ENCODE measurements around the gene ZFAND3. TPM values are rescaled to one million over a fixed set of nuclear protein-coding genes. Genes with fewer than 3 reads are reported as not detected.
A peak's percentile ranks its signal among the peaks of the same experiment; 100 is the strongest.

The ZFAND3 gene
- total and polyA plus RNA-seq, 2 of the 4 experiments (the other 2 are of a cell fraction) = 10.9 to 26.7 TPM

GRCh38 chr6:38080360-38080759 is 260.8 kb downstream of the ZFAND3 start:
- BruUV-seq (replicated peaks) = no TSS peak
- ChIA-PET POLR2A (ENCODE audit: unreplicated experiment) (no interaction called here), CTCF (interaction anchor here (0.6 kb wide), 1 partner anchor 111 kb away, joined by 12 read pairs; no protein-coding TSS in a partner anchor)
- Histone ChIP-seq H2AK9ac (replicated peaks; ENCODE audit: low read depth, low read length, poor library complexity) (no peak overlapping the region), H2BK20ac (ENCODE audit: low read depth, low read length) (no peak overlapping the region), H4K91ac (ENCODE audit: insufficient read depth, low read depth, low read length) (no peak overlapping the region), H3K9me1 (ENCODE audit: insufficient read depth, low read length) (peaks cover 20% of the 10 kb centered on the region), H4K8ac (ENCODE audit: low read depth in 2 of 2, low read length in 2 of 2) (peak overlapping the region in 1 of 2 experiments; percentile 30; a peak in 1 of 4 replicates), H2BK120ac (ENCODE audit: low read depth, low read length) (no peak overlapping the region), H3K79me1 (ENCODE audit: low read depth in 1 of 2, low read length in 2 of 2) (peaks cover 39 to 60% of the 10 kb centered on the region in 2 experiments), H3K14ac (replicated peaks; ENCODE audit: low read depth, low read length) (0 out of 2 replicates have a peak overlapping the region, but pooled peaks have one; percentile 34), H2AK5ac (ENCODE audit: low read depth, low read length) (no peak overlapping the region), H3K27me3 (ENCODE audit: control insufficient read depth, insufficient read depth, low read length) (no peaks in the 10 kb centered on the region), H4K5ac (ENCODE audit: low read depth, low read length) (no peak overlapping the region), H3K36me3 (ENCODE audit: control insufficient read depth, insufficient read depth, low read length) (peaks cover 5% of the 10 kb centered on the region), H3K9ac (ENCODE audit: low read depth, low read length) (no peak overlapping the region), H3K4me1 (ENCODE audit: control insufficient read depth, insufficient read depth, low read length) (peaks cover 5% of the 10 kb centered on the region), H3K4ac (ENCODE audit: low read depth, low read length) (no peak overlapping the region), H2BK5ac (ENCODE audit: low read depth, low read length, poor library complexity, severe bottlenecking) (peak overlapping the region; percentile 73), H3K4me2 (ENCODE audit: low read depth, low read length) (peak overlapping the region; percentile 44), H3K56ac (ENCODE audit: extremely low read depth, insufficient read depth, low read length) (no peak overlapping the region), H3K18ac (ENCODE audit: low read depth, low read length) (peak overlapping the region; percentile 46; the same call in 1 of the 2 replicates), H3K23ac (ENCODE audit: low read depth, low read length) (no peak overlapping the region; the same call in 1 of the 2 replicates), H4K20me1 (ENCODE audit: insufficient read depth, low read length) (peaks cover 42% of the 10 kb centered on the region; the same call in 1 of the 2 replicates), H3K9me3 (ENCODE audit: control insufficient read depth, insufficient read depth, low read length) (no peaks in the 10 kb centered on the region), H3K4me3 (ENCODE audit: insufficient read depth, low read depth, low read length) (no peak overlapping the region), H3K27ac (ENCODE audit: insufficient read depth, low read length) (peak overlapping the region; percentile 8; the same call in 1 of the 2 replicates), H2AFZ (replicated peaks; ENCODE audit: low read length, poor library complexity) (no peak overlapping the region), H2BK15ac (ENCODE audit: low read depth, low read length) (no peak overlapping the region)
- ATAC-seq (ENCODE audit: low read depth) = peak; percentile 45
- in situ Hi-C loops (cut with MboI; ENCODE audit: low sequenced_read_pairs) = no loop called here
- DNase-seq = peak; percentile 63
- no CpG with 5 or more reads among the region's 3 CpGs for WGBS, 2 experiments (ENCODE audit: extremely low coverage in 2 of 2, insufficient read length in 1 of 2)
- TF ChIP-seq CHD1 (IDR thresholded peaks at IDR 0.05; ENCODE audit: low read depth, low read length) (no peak), MAZ (IDR thresholded peaks at IDR 0.05; ENCODE audit: borderline replicate concordance, low read depth, low read length) (no peak), BHLHE40 (IDR thresholded peaks at IDR 0.05; ENCODE audit: low read depth, low read length) (no peak), RAD21 (IDR thresholded peaks at IDR 0.05; ENCODE audit: low read length) (no peak), FOS (IDR thresholded peaks at IDR 0.05; ENCODE audit: low read depth, low read length) (no peak), RCOR1 (IDR thresholded peaks at IDR 0.05; ENCODE audit: insufficient replicate concordance, low read length) (no peak), ELK1 (IDR thresholded peaks at IDR 0.05; ENCODE audit: borderline replicate concordance, low read depth, low read length) (no peak), SMC3 (IDR thresholded peaks at IDR 0.05; ENCODE audit: low read depth, low read length) (no peak), POLR2A (IDR thresholded peaks at IDR 0.05; ENCODE audit: low read depth, low read length) (no peak), MXI1 (IDR thresholded peaks at IDR 0.05; ENCODE audit: borderline replicate concordance, low read depth, low read length) (no peak), NFE2L2 (IDR thresholded peaks at IDR 0.05; ENCODE audit: low read depth, low read length) (no peak), CTCF (conservative IDR thresholded peaks at IDR 0.05; ENCODE audit: low read depth, low read length) (no peak), CEBPB (IDR thresholded peaks at IDR 0.05; ENCODE audit: low read depth, low read length) (no peak)
- intact Hi-C loops (cut with micrococcal nuclease) = no loop called here
- dilution Hi-C loops (cut with HindIII; ENCODE audit: low sequenced_read_pairs, unreplicated experiment) = no loop called here

All from IMR-90 (cell line).